Peyer's patch (tissue), 4 donors: ENCODE results near the gene UST.

Experiments used
- CTCF ChIP-seq, 6 experiments: fragments of 450-650 bp in 4 of 6; fragments of 200-600 bp in 2 of 6; sonication (generic) in 1 of 6; IDR thresholded peaks; one replicate each; pipeline ENCODE4 v1.5.1; 2017 to 2019; ENCODE audit warnings: antibody characterized with exemption in 6 of 6, mild to moderate bottlenecking in 3 of 6, moderate library complexity in 1 of 6
- POLR2A ChIP-seq, 2 donors: fragments of 450-650 bp; IDR thresholded peaks; one replicate each; pipeline ENCODE4 v1.5.1; 2017; ENCODE audit warnings: antibody characterized with exemption in 2 of 2, mild to moderate bottlenecking in 2 of 2, moderate library complexity in 2 of 2

GRCh38 chr6:148749674-148750073 lies 2.8 kb downstream of the UST start:
- TF ChIP-seq POLR2A (IDR thresholded peaks at IDR 0.05) = no peak
- TF ChIP-seq CTCF (IDR thresholded peaks at IDR 0.05) = no peak
